IMR-90 (cell line): ENCODE measurements around the gene ANO7. TPM values are rescaled to one million over a fixed set of nuclear protein-coding genes. Genes with fewer than 3 reads are reported as not detected.

ENCODE experiments used
- ATAC-seq: fragments of 200-7000 bp; cut with Tn5 transposase; 2 replicates; pipeline ENCODE4 v1.9.1; 2020; ENCODE audit warnings: low read depth, mild to moderate bottlenecking, moderate library complexity
- BruUV-seq: library from RNA; stranded (reverse); fragments of 400-500 nt; replicated peaks from 2 replicates; lab custom pipeline; 2021; lab: Mats Ljungman, UMichigan
- CTCF ChIA-PET: fragments of 300-600 bp; formaldehyde crosslinking; extraction: SDS; loops from one replicate; lab custom pipeline; 2021; ENCODE audit warnings: antibody characterized with exemption; lab: Yijun Ruan, JAX
- POLR2A ChIA-PET: fragments of 300-600 bp; sonication (Branson Sonifier 250); formaldehyde crosslinking; loops from one replicate; lab custom pipeline; 2022; ENCODE audit warnings: antibody characterized with exemption; ENCODE audit not compliant: unreplicated experiment; lab: Charles Lee
- DNase-seq: peaks from one replicate; pipeline ENCODE4 v3.0.0; 2013
- H2AFZ ChIP-seq: replicated peaks from 2 replicates; pipeline ENCODE3; 2013; ENCODE audit warnings: low read length, mild to moderate bottlenecking; ENCODE audit not compliant: poor library complexity
- H2AK5ac ChIP-seq: 2 replicates; pipeline ENCODE4 v1.6.1; 2013; ENCODE audit warnings: low read depth, low read length, inconsistent platforms
- H2AK9ac ChIP-seq: replicated peaks from 2 replicates; pipeline ENCODE3; 2013; ENCODE audit warnings: mild to moderate bottlenecking, low read depth, low read length, moderate library complexity; ENCODE audit not compliant: poor library complexity
- H2BK120ac ChIP-seq: 2 replicates; pipeline ENCODE4 v1.6.1; 2013; ENCODE audit warnings: low read depth, low read length, inconsistent platforms
- H2BK15ac ChIP-seq: 3 replicates; pipeline ENCODE4 v1.6.1; 2013; ENCODE audit warnings: low read depth, low read length, inconsistent platforms
- H2BK20ac ChIP-seq: 2 replicates; pipeline ENCODE4 v1.6.1; 2013; ENCODE audit warnings: low read depth, mild to moderate bottlenecking, inconsistent platforms, low read length, moderate library complexity
- H2BK5ac ChIP-seq: 2 replicates; pipeline ENCODE4 v1.6.1; 2013; ENCODE audit warnings: mild to moderate bottlenecking, low read depth, low read length, inconsistent platforms; ENCODE audit not compliant: poor library complexity, severe bottlenecking
- H3K14ac ChIP-seq: replicated peaks from 2 replicates; pipeline ENCODE4 v1.6.1; 2013; ENCODE audit warnings: low read depth, low read length, inconsistent platforms
- H3K18ac ChIP-seq: 2 replicates; pipeline ENCODE4 v1.6.1; 2013; ENCODE audit warnings: low read depth, low read length, control low read depth
- H3K23ac ChIP-seq: 2 replicates; pipeline ENCODE4 v1.6.1; 2013; ENCODE audit warnings: low read depth, low read length, inconsistent platforms
- H3K27ac ChIP-seq: 2 replicates; pipeline ENCODE4 v1.5.1; 2013; ENCODE audit warnings: mild to moderate bottlenecking, control low read depth, low read length; ENCODE audit not compliant: insufficient read depth
- H3K27me3 ChIP-seq: 2 replicates; pipeline ENCODE4 v1.6.1; 2013; ENCODE audit warnings: low read length; ENCODE audit not compliant: control insufficient read depth, insufficient read depth
- H3K36me3 ChIP-seq: 2 replicates; pipeline ENCODE4 v1.6.1; 2013; ENCODE audit warnings: low read length, mixed read lengths; ENCODE audit not compliant: control insufficient read depth, insufficient read depth
- H3K4ac ChIP-seq: 2 replicates; pipeline ENCODE4 v1.6.1; 2013; ENCODE audit warnings: low read depth, low read length, inconsistent platforms
- H3K4me1 ChIP-seq: 2 replicates; pipeline ENCODE4 v1.6.1; 2013; ENCODE audit warnings: low read length, mixed read lengths; ENCODE audit not compliant: control insufficient read depth, insufficient read depth
- H3K4me2 ChIP-seq: 2 replicates; pipeline ENCODE4 v1.6.1; 2013; ENCODE audit warnings: low read depth, mild to moderate bottlenecking, control low read depth, low read length, moderate library complexity
- H3K4me3 ChIP-seq: 2 replicates; pipeline ENCODE4 v1.5.1; 2013; ENCODE audit warnings: low read depth, mild to moderate bottlenecking, control low read depth, low read length, moderate library complexity; ENCODE audit not compliant: insufficient read depth
- H3K56ac ChIP-seq: 2 replicates; pipeline ENCODE4 v1.6.1; 2013; ENCODE audit warnings: low read length, inconsistent platforms; ENCODE audit not compliant: insufficient read depth; ENCODE audit errors: extremely low read depth
- H3K79me1 ChIP-seq, 2 experiments: 2 replicates each; pipeline ENCODE4 v1.6.1; 2013; ENCODE audit warnings: low read length in 2 of 2, inconsistent platforms in 1 of 2, low read depth in 1 of 2
- H3K9ac ChIP-seq: 2 replicates; pipeline ENCODE4 v1.6.1; 2013; ENCODE audit warnings: low read depth, low read length, control low read depth
- H3K9me1 ChIP-seq: 2 replicates; pipeline ENCODE4 v1.6.1; 2013; ENCODE audit warnings: low read length, inconsistent platforms; ENCODE audit not compliant: insufficient read depth
- H3K9me3 ChIP-seq: 2 replicates; pipeline ENCODE4 v1.6.1; 2013; ENCODE audit warnings: low read length; ENCODE audit not compliant: control insufficient read depth, insufficient read depth
- H4K20me1 ChIP-seq: 2 replicates; pipeline ENCODE4 v1.6.1; 2013; ENCODE audit warnings: low read length, inconsistent platforms; ENCODE audit not compliant: insufficient read depth
- H4K5ac ChIP-seq: 2 replicates; pipeline ENCODE4 v1.6.1; 2013; ENCODE audit warnings: mild to moderate bottlenecking, low read depth, low read length, control low read depth
- H4K8ac ChIP-seq, 2 experiments: 2 replicates each; pipeline ENCODE4 v1.6.1; 2013; ENCODE audit warnings: low read depth in 2 of 2, low read length in 2 of 2, control low read depth in 1 of 2, inconsistent platforms in 1 of 2
- H4K91ac ChIP-seq: 2 replicates; pipeline ENCODE4 v1.6.1; 2013; ENCODE audit warnings: low read depth, low read length, inconsistent platforms; ENCODE audit not compliant: insufficient read depth
- MAZ ChIP-seq: IDR thresholded peaks from 2 replicates; pipeline ENCODE4 v1.6.1; 2012; ENCODE audit warnings: low read depth, mild to moderate bottlenecking, low read length, improper control_type of control experiment, moderate library complexity, borderline replicate concordance
- NFE2L2 ChIP-seq: fragments of 150-350 bp; IDR thresholded peaks from 2 replicates; pipeline ENCODE4 v1.6.1; 2016; ENCODE audit warnings: low read depth, mild to moderate bottlenecking, low read length
- RAD21 ChIP-seq: IDR thresholded peaks from 2 replicates; pipeline ENCODE4 v1.6.1; 2012; ENCODE audit warnings: low read length, improper control_type of control experiment
- WGBS, 2 experiments: methylation state at CpG; one replicate each; pipeline versions ENCODE4 v1.1.5 to v1.1.7; 2013; ENCODE audit warnings: missing lambda C conversion rate in 2 of 2; ENCODE audit not compliant: insufficient read length in 1 of 2; ENCODE audit errors: extremely low coverage in 2 of 2; 5-methylcytosine and 5-hydroxymethylcytosine counted together
- dilution Hi-C: fragments of 300-500 bp; cut with HindIII; formaldehyde crosslinking; loops from one replicate; pipeline ENCODE4 v1.14.3; 2018; ENCODE audit warnings: low sequenced_read_pairs; ENCODE audit not compliant: unreplicated experiment
- in situ Hi-C: fragments of 300-500 bp; cut with MboI; formaldehyde crosslinking; loops from 3 replicates; pipeline ENCODE4 v1.14.3; 2019; ENCODE audit warnings: low sequenced_read_pairs, inconsistent platforms, mixed read lengths
- intact Hi-C: fragments of 100-400 bp; cut with micrococcal nuclease; formaldehyde crosslinking; loops from 2 replicates; pipeline ENCODE4 v1.10.0; 2022
- polyA plus RNA-seq, 3 experiments: library from polyadenylated mRNA; depleted of rRNA; stranded (reverse); fragments of >200 nt; gene quantifications; 2 replicates each; pipeline ENCODE4 v1.2.3, GENCODE V29; 2012; ENCODE audit warnings: low replicate concordance in 1 of 3
- total RNA-seq: library from RNA; depleted of rRNA; stranded (reverse); fragments of >200 nt; gene quantifications from 2 replicates; pipeline ENCODE4 v1.2.3, GENCODE V29; 2012

Gene ANO7
- total and polyA plus RNA-seq, 2 of the 4 experiments (the other 2 are of a cell fraction): 0.36 to 3.4 TPM

DNA sequence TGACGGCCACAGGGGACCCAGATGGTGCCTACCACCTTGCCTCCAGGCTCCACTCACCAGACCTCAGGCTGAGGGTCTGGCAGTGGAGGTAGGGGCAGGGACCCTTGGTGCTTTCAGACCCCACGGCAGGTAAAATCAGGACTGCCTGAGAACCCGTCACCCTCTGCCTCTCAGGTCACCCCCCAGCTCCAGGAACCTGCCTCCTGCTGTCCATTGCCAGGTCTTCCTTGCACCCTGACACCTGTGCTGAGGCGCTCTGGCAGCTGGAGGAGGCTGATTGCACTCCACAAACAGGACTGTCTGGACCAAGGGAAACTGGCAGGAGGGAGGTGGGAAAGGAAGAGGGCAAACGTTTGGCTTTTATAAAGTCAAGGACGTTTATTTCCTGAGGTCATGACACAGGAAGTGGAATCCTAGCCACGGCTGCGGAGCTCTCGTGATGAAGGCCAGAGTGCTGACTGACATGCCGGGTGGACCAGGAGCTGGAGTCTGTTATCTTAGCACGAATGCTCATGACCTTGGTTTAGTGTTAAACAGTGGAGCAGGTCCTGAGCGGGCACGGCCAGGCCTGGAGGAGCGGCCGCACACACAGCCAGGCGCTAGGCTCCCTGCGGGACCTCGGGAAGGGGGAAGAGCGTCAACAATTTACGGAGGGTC is 40.5 kb downstream of the ANO7 start:
- POLR2A ChIA-PET: interaction anchor here (0.5 kb wide), 1 partner anchor 151 kb away, joined by 4 read pairs; no protein-coding TSS in a partner anchor
- no peak overlapping the region for H2AK5ac ChIP-seq
- H2AFZ ChIP-seq: no peak overlapping the region
- no peak overlapping the region for H3K23ac ChIP-seq
- H2BK20ac ChIP-seq: no peak overlapping the region
- H3K56ac ChIP-seq: no peak overlapping the region
- H2BK120ac ChIP-seq: no peak overlapping the region
- no peaks in the 10 kb centered on the region for H3K27me3 ChIP-seq
- dilution Hi-C loops (no loop called here), intact Hi-C loops (no loop called here), in situ Hi-C loops (no loop called here)
- peaks cover 5% of the 10 kb centered on the region; the same call in 1 of the 2 replicates for H3K4me1 ChIP-seq
- H4K8ac ChIP-seq: no peak overlapping the region
- peaks cover 21 to 64% of the 10 kb centered on the region in 2 experiments for H3K79me1 ChIP-seq
- no peak overlapping the region for H3K4me2 ChIP-seq
- peaks cover 92% of the 10 kb centered on the region for H4K20me1 ChIP-seq
- no peak overlapping the region for H3K4ac ChIP-seq
- no TSS peak for BruUV-seq
- TF ChIP-seq NFE2L2: no peak
- TF ChIP-seq MAZ: no peak
- TF ChIP-seq RAD21: no peak
- no peak overlapping the region for H3K27ac ChIP-seq
- H3K18ac ChIP-seq: no peak overlapping the region
- H3K9me3 ChIP-seq: no peaks in the 10 kb centered on the region
- 0 out of 2 replicates have a peak, but pooled peaks cover under 1% of the 10 kb centered on the region for H3K9me1 ChIP-seq
- H3K14ac ChIP-seq: no peak overlapping the region
- CTCF ChIA-PET: no interaction called here
- H2AK9ac ChIP-seq: no peak overlapping the region
- DNase-seq (no peak), ATAC-seq (no peak)
- no peak overlapping the region for H2BK5ac ChIP-seq
- no peak overlapping the region for H3K4me3 ChIP-seq
- WGBS, 2 experiments: 62% methylated on average over 11 of the region's 20 CpGs; no CpG with 5 or more reads in 1 of the 2 experiments
- no peak overlapping the region for H4K5ac ChIP-seq
- no peak overlapping the region for H2BK15ac ChIP-seq
- no peak overlapping the region for H3K9ac ChIP-seq
- peaks cover 76% of the 10 kb centered on the region for H3K36me3 ChIP-seq
- no peak overlapping the region for H4K91ac ChIP-seq
